OCI-LY7 (cell line): ENCODE results near the gene SLC9A9.

Source experiments
- CTCF ChIP-seq: fragments of 200-600 bp; sonication (generic); conservative IDR thresholded peaks from 2 replicates; pipeline ENCODE4 v1.5.1; 2014; ENCODE audit warnings: mild to moderate bottlenecking, antibody characterized with exemption, low read length, moderate library complexity, mixed read lengths
- EZH2phosphoT487 ChIP-seq: fragments of 200-600 bp; sonication (generic); IDR thresholded peaks from 2 replicates; pipeline ENCODE4 v1.6.1; 2018; ENCODE audit warnings: low read depth, borderline replicate concordance, mild to moderate bottlenecking, mixed run types, antibody characterized with exemption, low read length, moderate library complexity, mixed read lengths

- TF ChIP-seq CTCF (no peak), EZH2phosphoT487 (no peak)
These were observed 263.8 kb downstream of the SLC9A9 start for GRCh38 chr3:143584474-143584873.
